Lung (tissue), 12 donors: ENCODE data around the gene KCNQ1OT1. TPM values are rescaled to one million over a fixed set of nuclear protein-coding genes. Genes with fewer than 3 reads are reported as not detected.

ENCODE experiments used
- ATAC-seq: fragments of 200-7000 bp; cut with Tn5 transposase; one replicate; pipeline ENCODE4 v1.9.1; 2020; ENCODE audit warnings: moderate number of reproducible peaks; ENCODE audit not compliant: insufficient read depth, low FRiP score
- DNase-seq, 3 donors: peaks; one replicate each; pipeline ENCODE4 v3.0.0-alpha.2; 2013 to 2017
- H3K27ac ChIP-seq, 2 donors: one replicate each; pipeline ENCODE4 v1.5.1; 2013; ENCODE audit warnings: mild to moderate bottlenecking in 2 of 2, moderate library complexity in 2 of 2, control low read depth in 1 of 2, inconsistent platforms in 1 of 2, low read depth in 1 of 2, low read length in 1 of 2
- H3K27me3 ChIP-seq, 3 donors: one replicate each; pipeline ENCODE4 v1.5.1; 2013; ENCODE audit warnings: low read length in 2 of 3; ENCODE audit not compliant: control insufficient read depth in 3 of 3, insufficient read depth in 3 of 3
- H3K36me3 ChIP-seq, 4 donors: one replicate each; pipeline ENCODE4 v1.5.1; 2013; ENCODE audit warnings: low read length in 4 of 4, mild to moderate bottlenecking in 1 of 4, moderate library complexity in 1 of 4; ENCODE audit not compliant: control insufficient read depth in 4 of 4, insufficient read depth in 4 of 4
- H3K4me1 ChIP-seq, 5 donors: one replicate each; pipeline ENCODE4 v1.5.1; 2013; ENCODE audit warnings: low read length in 5 of 5, mild to moderate bottlenecking in 2 of 5, moderate library complexity in 1 of 5; ENCODE audit not compliant: control insufficient read depth in 5 of 5, insufficient read depth in 5 of 5
- H3K4me3 ChIP-seq: one replicate; pipeline ENCODE4 v1.5.1; 2013; ENCODE audit warnings: mild to moderate bottlenecking, control low read depth, moderate library complexity
- H3K9ac ChIP-seq, 2 donors: one replicate each; pipeline ENCODE4 v1.5.1; 2013; ENCODE audit warnings: low read length in 2 of 2, control low read depth in 1 of 2; ENCODE audit not compliant: insufficient read depth in 1 of 2
- H3K9me3 ChIP-seq, 4 donors: one replicate each; pipeline ENCODE4 v1.5.1; 2013; ENCODE audit warnings: low read length in 3 of 4, mild to moderate bottlenecking in 1 of 4, moderate library complexity in 1 of 4; ENCODE audit not compliant: control insufficient read depth in 4 of 4, insufficient read depth in 3 of 4
- CTCF ChIP-seq: IDR thresholded peaks from 2 replicates; pipeline ENCODE4 v1.5.1; 2012; ENCODE audit warnings: mild to moderate bottlenecking; ENCODE audit errors: control extremely low read depth, extremely low read depth
- WGBS, 2 donors: extraction: QIAGEN DNeasy Blood & Tissue Kit; methylation state at CpG; one replicate each; pipeline ENCODE4 v1.1.7; 2013; 5-methylcytosine and 5-hydroxymethylcytosine counted together
- polyA plus RNA-seq, 2 donors: library from polyadenylated mRNA; stranded (reverse); fragments of 200-250 nt; gene quantifications; one replicate each; pipeline ENCODE4 v1.2.1, GENCODE V29; 2013
- total RNA-seq, 2 donors: library from RNA; depleted of rRNA in 1 of 2; stranded (reverse); fragments of >200 nt in 1 of 2; gene quantifications; one replicate each; pipeline ENCODE4 v1.2.1, GENCODE V29; 2014 to 2021
- donor health status: control.
- donor health status: control.
- donor health status: Bipolar disorder and iron deficiency.
- donor health status: healthy.
- donor health status: DM: yes; HTN: yes; CAD: no.

KCNQ1OT1 gene
- total and polyA plus RNA-seq, 4 donors, result 0.02 to 14.5 (median 1.7) TPM

- WGBS, 2 donors, result 51 to 72% methylated on average over 5 of the region's 5 CpGs
- no peak overlapping the region for H3K4me3 ChIP-seq
- H3K9ac ChIP-seq, result no peak overlapping the region
- H3K27me3 ChIP-seq, result no peaks in the 10 kb centered on the region
- TF ChIP-seq CTCF, result no peak
- peak in 1 of 3 donors; percentile 3 for DNase-seq
- H3K4me1 ChIP-seq, result peaks cover 0 to 8% (median 3%) of the 10 kb centered on the region in 5 donors
- no peak overlapping the region for H3K27ac ChIP-seq
- peaks cover 0 to 2% (median 0%) of the 10 kb centered on the region in 4 donors for H3K36me3 ChIP-seq
- H3K9me3 ChIP-seq, result no peaks in the 10 kb centered on the region
- no peak for ATAC-seq
Measured at GRCh38 chr11:2681408-2682145, 18.2 kb downstream of the KCNQ1OT1 start.

DNA sequence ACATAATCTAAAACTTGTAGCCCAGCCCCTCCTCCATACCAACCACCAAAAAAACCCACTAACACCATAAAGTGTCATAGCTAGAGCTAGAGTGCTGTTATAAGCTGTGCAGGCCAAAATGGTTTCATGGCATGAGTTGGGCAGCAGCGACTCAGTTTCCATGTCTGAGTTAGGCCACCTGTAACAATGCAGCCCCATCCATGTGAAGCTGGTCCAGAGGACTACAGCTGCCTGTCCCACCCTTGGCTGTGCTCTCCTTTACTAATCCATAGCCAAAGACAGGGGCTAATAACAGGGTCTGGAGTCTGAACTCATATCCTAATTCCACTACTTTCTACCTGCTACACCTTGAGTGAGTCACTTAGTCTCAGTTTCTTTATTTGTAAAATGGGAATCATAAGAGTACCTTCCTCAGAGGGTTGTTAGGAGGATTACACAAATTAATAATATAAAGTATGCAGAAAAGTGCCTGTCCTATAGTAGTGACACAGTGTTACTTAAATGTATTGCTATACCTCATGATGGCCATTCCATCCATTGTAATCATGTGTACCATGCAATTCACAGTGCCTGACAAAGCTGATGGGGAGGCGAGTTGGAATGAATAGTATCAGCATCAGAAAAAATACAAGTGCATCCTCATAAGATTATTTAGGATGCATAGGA, 20.6 kb downstream of the KCNQ1OT1 start:
- DNase-seq, result no peak
- H3K36me3 ChIP-seq, result no peaks in the 10 kb centered on the region
- H3K27ac ChIP-seq, result no peak overlapping the region
- TF ChIP-seq CTCF, result no peak
- H3K27me3 ChIP-seq, result no peaks in the 10 kb centered on the region
- H3K9me3 ChIP-seq, result no peaks in the 10 kb centered on the region
- H3K9ac ChIP-seq, result no peak overlapping the region
- H3K4me3 ChIP-seq, result no peak overlapping the region
- ATAC-seq, result no peak
- 93 to 98% methylated on average over 2 of the region's 2 CpGs for WGBS, 2 donors
- H3K4me1 ChIP-seq, result peaks cover 0 to 22% (median 10%) of the 10 kb centered on the region in 5 donors

DNA sequence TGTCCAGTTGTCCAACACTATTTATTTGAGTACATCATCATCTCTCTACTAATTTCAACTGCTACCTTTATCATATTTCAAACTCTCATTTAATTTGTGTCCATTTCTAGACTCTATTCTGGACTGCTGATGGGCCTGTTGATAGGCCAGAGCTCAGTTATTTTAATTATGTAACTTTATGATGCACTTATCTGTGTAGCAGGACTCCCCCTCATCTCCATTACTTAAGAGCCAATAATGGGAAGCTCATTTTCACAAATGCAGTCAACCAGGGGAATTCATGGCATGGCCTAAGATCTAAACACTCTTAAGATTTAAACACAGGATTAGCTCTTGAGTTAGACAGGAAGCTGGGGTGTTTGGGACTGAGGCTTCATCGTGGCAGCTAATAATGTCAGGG, 21.4 kb downstream of the KCNQ1OT1 start:
- H3K4me1 ChIP-seq, result peaks cover 0 to 21% (median 10%) of the 10 kb centered on the region in 5 donors
- H3K27ac ChIP-seq, result no peak overlapping the region
- 32 to 45% methylated on average over 1 of the region's 1 CpG for WGBS, 2 donors
- ATAC-seq (no peak), DNase-seq (no peak)
- H3K4me3 ChIP-seq, result no peak overlapping the region
- no peaks in the 10 kb centered on the region for H3K9me3 ChIP-seq
- no peak overlapping the region for H3K9ac ChIP-seq
- TF ChIP-seq CTCF, result no peak
- H3K27me3 ChIP-seq, result no peaks in the 10 kb centered on the region
- H3K36me3 ChIP-seq, result no peaks in the 10 kb centered on the region
